Sigmoid colon (tissue), 4 donors: ENCODE results near the gene SLC25A51.

Experiments used
- CTCF ChIP-seq, 4 experiments: fragments of 450-650 bp in 3 of 4; fragments of 200-600 bp in 1 of 4; IDR thresholded peaks; one replicate each; pipeline ENCODE4 v1.5.1; 2016 to 2019; ENCODE audit warnings: antibody characterized with exemption in 4 of 4, mild to moderate bottlenecking in 3 of 4, moderate library complexity in 2 of 4
- EP300 ChIP-seq, 4 donors: sonication (generic); formaldehyde crosslinking; IDR thresholded peaks; one replicate each; pipeline ENCODE4 v1.6.1; 2017; ENCODE audit warnings: antibody characterized with exemption in 4 of 4
- POLR2A ChIP-seq, 2 donors: fragments of 450-650 bp; IDR thresholded peaks; one replicate each; pipeline ENCODE4 v1.6.1; 2016; ENCODE audit warnings: antibody characterized with exemption in 2 of 2, mild to moderate bottlenecking in 2 of 2, moderate library complexity in 2 of 2

GRCh38 chr9:37951671-37952449 is 47.9 kb upstream of the SLC25A51 start:
- TF ChIP-seq POLR2A (IDR thresholded peaks at IDR 0.05) (no peak), EP300 (IDR thresholded peaks at IDR 0.05) (no peak), CTCF (IDR thresholded peaks at IDR 0.05) (no peak)
